ENCODE measurements around the gene CFAP298.
A peak's percentile ranks its signal among the peaks of the same experiment; 100 is the strongest.
"Not testable (repeated sequence)": the region's sequence is repeated elsewhere in the genome, so short reads cannot be mapped to it uniquely, and the experiment has no call there.

The CFAP298 gene

GRCh38 chr21:32612075-32612998, at the start of gene CFAP298:
CFAP298 (minus strand) TSS chr21:32612377; CDS start chr21:32612243, 134 bp downstream.
- peak; percentile 80 to 82 for DNase-seq

GRCh38 chr21:32661026-32661782, 49.0 kb upstream of the CFAP298 start:
- DNase-seq, result not testable (repeated sequence)

- DNase-seq, result no peak
These were observed 46.3 kb upstream of the CFAP298 start for GRCh38 chr21:32658524-32658923.

- DNase-seq, result peak in 1 of 2 experiments; percentile 5
These were observed 41.2 kb upstream of the CFAP298 start for GRCh38 chr21:32653326-32653901.

GRCh38 chr21:32648165-32648564, 36.0 kb upstream of the CFAP298 start:
- no peak for DNase-seq

GRCh38 chr21:32645261-32646182, 33.3 kb upstream of the CFAP298 start:
- no peak for DNase-seq

- DNase-seq, result no peak
These were observed 29.8 kb upstream of the CFAP298 start for GRCh38 chr21:32641710-32642698.

GRCh38 chr21:32626621-32627196, 14.5 kb upstream of the CFAP298 start:
- DNase-seq, result no peak

- DNase-seq, result not testable (repeated sequence)
These were observed 6.0 kb upstream of the CFAP298 start for GRCh38 chr21:32618218-32618617.

GRCh38 chr21:32613436-32614043, 1.4 kb upstream of the CFAP298 start:
- no peak for DNase-seq

- no peak for DNase-seq
These were observed 791 bp upstream of the CFAP298 start for GRCh38 chr21:32612999-32613337.

GRCh38 chr21:32611471-32611997, 643 bp downstream of the CFAP298 start:
- DNase-seq, result peak; percentile 6 to 19

- not testable (repeated sequence) for DNase-seq
These were observed 1.2 kb downstream of the CFAP298 start for GRCh38 chr21:32610940-32611339.

- no peak for DNase-seq
These were observed 3.3 kb downstream of the CFAP298 start for GRCh38 chr21:32608851-32609250.

GRCh38 chr21:32605469-32605868, 6.7 kb downstream of the CFAP298 start:
- DNase-seq, result no peak

- DNase-seq, result no peak
These were observed 7.7 kb downstream of the CFAP298 start for GRCh38 chr21:32604464-32604863.

GRCh38 chr21:32603131-32603530, 9.0 kb downstream of the CFAP298 start:
- DNase-seq, result no peak

GRCh38 chr21:32602099-32602498, 10.1 kb downstream of the CFAP298 start:
- DNase-seq, result no peak

GRCh38 chr21:32599526-32599925, 12.7 kb downstream of the CFAP298 start:
- no peak for DNase-seq

- no peak for DNase-seq
These were observed 13.1 kb downstream of the CFAP298 start for GRCh38 chr21:32599091-32599490.

Data from activated CD4-positive, alpha-beta T cell treated with anti-CD3 and anti-CD28 coated beads, Interleukin-2, amount 50 U/mL, for 4 hours (primary cell).